Gastrocnemius medialis (tissue), 4 donors: Measurements from ENCODE around the gene CTSH. TPM values are rescaled to one million over a fixed set of nuclear protein-coding genes. Genes with fewer than 3 reads are reported as not detected.

Experiments
- ATAC-seq, 2 donors: fragments of 150-250 bp; one replicate each; pipeline ENCODE4 v1.9.1; 2016
- DNase-seq, 2 donors: peaks; one replicate each; pipeline ENCODE4 v3.0.0-alpha.2; 2019
- H3K27ac ChIP-seq, 4 donors: fragments of 200-600 bp; sonication (generic); 1 replicate in 1 of 4; 2 replicates in 3 of 4; pipeline ENCODE4 v1.5.1; 2016 to 2018; ENCODE audit warnings: mild to moderate bottlenecking in 2 of 4, moderate library complexity in 1 of 4
- H3K27me3 ChIP-seq, 3 donors: fragments of 200-600 bp; sonication (generic) in 2 of 3; 1 replicate in 1 of 3; 2 replicates in 2 of 3; pipeline versions ENCODE4 v1.5.1 to v1.6.0; 2016 to 2019; ENCODE audit warnings: mild to moderate bottlenecking in 1 of 3, moderate library complexity in 1 of 3
- H3K36me3 ChIP-seq, 2 donors: fragments of 200-600 bp; sonication (generic) in 1 of 2; one replicate each; pipeline ENCODE4 v1.5.1; 2017 to 2018
- H3K4me1 ChIP-seq, 2 donors: fragments of 200-600 bp; sonication (generic) in 1 of 2; one replicate each; pipeline ENCODE4 v1.5.1; 2016 to 2017; ENCODE audit warnings: mild to moderate bottlenecking in 2 of 2
- H3K4me3 ChIP-seq, 4 donors: fragments of 200-600 bp; sonication (generic) in 3 of 4; 1 replicate in 1 of 4; 2 replicates in 3 of 4; pipeline ENCODE4 v1.5.1; 2016 to 2019; ENCODE audit warnings: mild to moderate bottlenecking in 2 of 4
- H3K9me3 ChIP-seq, 3 donors: fragments of 200-600 bp; sonication (generic) in 2 of 3; 1 replicate in 1 of 3; 2 replicates in 2 of 3; pipeline ENCODE4 v1.5.1; 2016 to 2019
- CTCF ChIP-seq, 5 experiments: fragments of 450-650 bp in 3 of 5; fragments of 200-600 bp in 2 of 5; sonication (generic) in 2 of 5; IDR thresholded peaks in 4 of 5; conservative IDR thresholded peaks in 1 of 5; 1 replicate in 4 of 5; 2 replicates in 1 of 5; pipeline ENCODE4 v1.5.1; 2016 to 2019; ENCODE audit warnings: antibody characterized with exemption in 5 of 5, mild to moderate bottlenecking in 3 of 5, moderate library complexity in 3 of 5
- POLR2A ChIP-seq, 2 donors: fragments of 450-650 bp; IDR thresholded peaks; one replicate each; pipeline ENCODE4 v1.6.1; 2017; ENCODE audit warnings: antibody characterized with exemption in 2 of 2, mild to moderate bottlenecking in 2 of 2, moderate library complexity in 2 of 2
- in situ Hi-C, 4 donors: fragments of 200-750 bp; cut with MboI; loops; one replicate each; pipeline versions ENCODE4 v1.15.0 to v1.8.0; 2017; ENCODE audit warnings: low sequenced_read_pairs in 4 of 4
- intact Hi-C: fragments of 100-400 bp; cut with DNase I; formaldehyde crosslinking; loops from one replicate; pipeline ENCODE4 v1.15.1; 2023; ENCODE audit warnings: low total_unique reads
- total RNA-seq, 4 donors: library from RNA; depleted of rRNA; stranded (reverse); fragments of >200 nt; gene quantifications; one replicate each; pipeline versions ENCODE4 v1.1.0 to v1.2.3, GENCODE V29; 2016

The CTSH gene
- total RNA-seq, 4 donors from 2014 or later = 27.4 to 42.1 (median 29.4) TPM

DNA sequence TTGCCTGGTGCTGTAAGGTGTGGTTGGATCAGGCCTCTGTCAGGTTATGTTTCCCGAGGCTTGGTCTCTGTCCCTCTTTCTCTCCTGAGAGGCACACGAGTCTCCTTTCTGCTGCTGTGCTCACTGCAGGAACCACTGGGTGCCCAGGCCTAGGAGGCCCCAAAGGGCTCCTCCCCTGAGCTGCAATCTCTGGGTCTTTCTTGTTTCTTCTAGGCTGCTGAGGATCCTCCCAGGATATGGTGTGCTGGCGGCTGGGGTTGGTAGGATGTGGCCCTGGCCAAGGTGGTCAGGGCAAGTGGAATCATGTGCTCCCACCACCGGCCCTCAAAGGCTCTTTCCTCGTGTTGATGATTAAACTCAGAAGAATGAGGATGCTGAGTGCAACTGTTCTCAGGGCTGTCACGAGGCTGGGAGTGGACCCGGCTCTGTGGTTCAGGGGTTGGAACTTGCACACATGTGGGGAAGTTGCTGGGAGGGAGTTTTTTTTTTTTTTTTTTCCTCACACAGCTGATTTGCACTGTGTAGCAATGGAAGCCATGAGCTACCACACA is 43.6 kb upstream of the CTSH start:
- peak; percentile 62 to 70 for DNase-seq
- peak; percentile 66 to 73 for ATAC-seq
- peak overlapping the region in 2 of 4 donors; percentile 15 to 43 for H3K27ac ChIP-seq
- H3K4me1 ChIP-seq = peaks cover 0 to 3% of the 10 kb centered on the region in 2 donors
- in situ Hi-C loops = loop anchor here in 1 of 4 donors (10.0 kb wide), 1 partner anchor 74 kb away; no protein-coding TSS in a partner anchor
- H3K4me3 ChIP-seq = no peak overlapping the region
- no peaks in the 10 kb centered on the region for H3K9me3 ChIP-seq
- no peaks in the 10 kb centered on the region for H3K36me3 ChIP-seq
- intact Hi-C loops = no loop called here
- H3K27me3 ChIP-seq = no peaks in the 10 kb centered on the region
- no peak for TF ChIP-seq CTCF (IDR thresholded peaks at IDR 0.05 in 4 of 5, conservative IDR thresholded peaks at IDR 0.05 in 1 of 5)
- TF ChIP-seq POLR2A (IDR thresholded peaks at IDR 0.05) = peak; percentile 10 to 11

- in situ Hi-C loops (loop anchor here in 1 of 4 donors (10.0 kb wide), 1 partner anchor 73 kb away; no protein-coding TSS in a partner anchor), intact Hi-C loops (no loop called here)
- no peaks in the 10 kb centered on the region for H3K9me3 ChIP-seq
- H3K4me1 ChIP-seq = peaks cover 0 to 8% of the 10 kb centered on the region in 2 donors
- no peak for DNase-seq
- TF ChIP-seq CTCF (IDR thresholded peaks at IDR 0.05 in 4 of 5, conservative IDR thresholded peaks at IDR 0.05 in 1 of 5) = no peak
- peak overlapping the region in 2 of 4 donors; percentile 15 to 43 for H3K27ac ChIP-seq
- no peaks in the 10 kb centered on the region for H3K36me3 ChIP-seq
- ATAC-seq = no peak
- no peak overlapping the region for H3K4me3 ChIP-seq
- H3K27me3 ChIP-seq = no peaks in the 10 kb centered on the region
These were observed 42.9 kb upstream of the CTSH start for GRCh38 chr15:78987556-78988360.

GRCh38 chr15:78985859-78986475 is 41.1 kb upstream of the CTSH start:
- no peak for TF ChIP-seq CTCF (IDR thresholded peaks at IDR 0.05 in 4 of 5, conservative IDR thresholded peaks at IDR 0.05 in 1 of 5)
- no peak for TF ChIP-seq POLR2A (IDR thresholded peaks at IDR 0.05)
- no peaks in the 10 kb centered on the region for H3K36me3 ChIP-seq
- intact Hi-C loops = no loop called here
- H3K4me3 ChIP-seq = no peak overlapping the region
- peaks cover 0 to 8% of the 10 kb centered on the region in 2 donors for H3K4me1 ChIP-seq
- H3K27ac ChIP-seq = no peak overlapping the region
- in situ Hi-C loops = loop anchor here in 1 of 4 donors (10.0 kb wide), 1 partner anchor 71 kb away; no protein-coding TSS in a partner anchor
- H3K9me3 ChIP-seq = no peaks in the 10 kb centered on the region
- H3K27me3 ChIP-seq = no peaks in the 10 kb centered on the region
- ATAC-seq (no peak), DNase-seq (no peak)

DNA sequence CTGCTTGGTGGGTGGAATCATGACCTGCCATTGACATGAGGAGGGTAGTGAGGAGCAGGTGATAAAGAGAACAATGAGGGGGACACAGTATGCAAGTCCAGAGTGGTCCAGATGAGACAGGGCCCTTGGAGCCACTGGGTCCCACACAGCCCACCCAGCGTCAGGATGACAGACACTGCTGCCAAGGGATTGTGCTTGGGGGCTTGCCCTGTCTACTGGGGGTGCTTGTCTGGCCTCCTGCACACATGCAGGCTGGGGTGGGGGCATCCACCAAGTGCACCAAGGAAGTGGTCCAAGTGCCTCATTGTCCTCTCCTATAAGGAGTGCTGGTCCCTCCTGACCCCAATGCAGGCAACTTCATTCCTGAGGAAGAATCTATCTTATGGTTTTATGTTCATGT is 39.2 kb upstream of the CTSH start:
- H3K27ac ChIP-seq = no peak overlapping the region
- ATAC-seq (no peak), DNase-seq (no peak)
- H3K36me3 ChIP-seq = no peaks in the 10 kb centered on the region
- intact Hi-C loops (no loop called here), in situ Hi-C loops (loop anchor here in 1 of 4 donors (10.0 kb wide), 1 partner anchor 69 kb away; no protein-coding TSS in a partner anchor)
- no peaks in the 10 kb centered on the region for H3K27me3 ChIP-seq
- H3K4me1 ChIP-seq = peaks cover 0 to 8% of the 10 kb centered on the region in 2 donors
- TF ChIP-seq POLR2A (IDR thresholded peaks at IDR 0.05) (no peak), CTCF (IDR thresholded peaks at IDR 0.05 in 4 of 5, conservative IDR thresholded peaks at IDR 0.05 in 1 of 5) (no peak)
- H3K4me3 ChIP-seq = no peak overlapping the region
- H3K9me3 ChIP-seq = no peaks in the 10 kb centered on the region
